COLO668 (cell line): ENCODE data around the gene PBX4.
"Not testable (repeated sequence)": the region's sequence is repeated elsewhere in the genome, so short reads cannot be mapped to it uniquely, and the experiment has no call there.

ENCODE experiments used
- DNase-seq: peaks from one replicate; lab custom pipeline; 2025; ENCODE audit not compliant: unreplicated experiment; lab: John Stamatoyannopoulos, UW

The PBX4 gene

GRCh38 chr19:19627621-19628500 lies 9.4 kb upstream of the PBX4 start, which contains the start of gene LPAR2:
TSS of gene LPAR2 (minus strand) at chr19:19628220. CDS start at chr19:19627275, 945 bp downstream.
- DNase-seq: peak; percentile 71

- DNase-seq: no peak
Measured at GRCh38 chr19:19626516-19627472, 8.3 kb upstream of the PBX4 start.

- no peak for DNase-seq
Measured at GRCh38 chr19:19624032-19624570, 5.6 kb upstream of the PBX4 start.

- DNase-seq: no peak
Measured at GRCh38 chr19:19623383-19623782, 4.9 kb upstream of the PBX4 start.

GRCh38 chr19:19619849-19620210 lies 1.3 kb upstream of the PBX4 start:
- no peak for DNase-seq

GRCh38 chr19:19619181-19619848 lies 828 bp upstream of the PBX4 start:
- DNase-seq: peak; percentile 11

GRCh38 chr19:19615086-19615485 lies 3.4 kb downstream of the PBX4 start:
- DNase-seq: no peak

GRCh38 chr19:19613506-19613905 lies 5.0 kb downstream of the PBX4 start:
- no peak for DNase-seq

GRCh38 chr19:19610376-19611202 lies 7.9 kb downstream of the PBX4 start:
- DNase-seq: no peak

GRCh38 chr19:19606686-19607085 lies 11.8 kb downstream of the PBX4 start:
- DNase-seq: not testable (repeated sequence)

- no peak for DNase-seq
Measured at GRCh38 chr19:19606021-19606420, 12.5 kb downstream of the PBX4 start.

GRCh38 chr19:19602713-19603324 lies 15.7 kb downstream of the PBX4 start:
- no peak for DNase-seq

GRCh38 chr19:19602136-19602712 lies 16.3 kb downstream of the PBX4 start:
- no peak for DNase-seq

- DNase-seq: no peak
Measured at GRCh38 chr19:19600793-19601330, 17.6 kb downstream of the PBX4 start.

GRCh38 chr19:19598728-19599451 lies 19.6 kb downstream of the PBX4 start:
- not testable (repeated sequence) for DNase-seq

- no peak for DNase-seq
Measured at GRCh38 chr19:19597809-19598306, 20.6 kb downstream of the PBX4 start.

- DNase-seq: no peak
Measured at GRCh38 chr19:19595171-19595701, 23.3 kb downstream of the PBX4 start.

- DNase-seq: no peak
Measured at GRCh38 chr19:19594381-19594780, 24.1 kb downstream of the PBX4 start.
